GM18502 (cell line): Measurements from ENCODE around the gene PTRH2.

Source experiments
- ATAC-seq: cut with Tn5 transposase; IDR thresholded peaks from one replicate; pipeline ENCODE4 v1.9.1; 2021; ENCODE audit warnings: mild to moderate bottlenecking; ENCODE audit not compliant: unreplicated experiment, poor library complexity

PTRH2 gene

GRCh38 chr17:59723041-59723440 lies 15.8 kb upstream of the PTRH2 start:
- no peak for ATAC-seq

DNA sequence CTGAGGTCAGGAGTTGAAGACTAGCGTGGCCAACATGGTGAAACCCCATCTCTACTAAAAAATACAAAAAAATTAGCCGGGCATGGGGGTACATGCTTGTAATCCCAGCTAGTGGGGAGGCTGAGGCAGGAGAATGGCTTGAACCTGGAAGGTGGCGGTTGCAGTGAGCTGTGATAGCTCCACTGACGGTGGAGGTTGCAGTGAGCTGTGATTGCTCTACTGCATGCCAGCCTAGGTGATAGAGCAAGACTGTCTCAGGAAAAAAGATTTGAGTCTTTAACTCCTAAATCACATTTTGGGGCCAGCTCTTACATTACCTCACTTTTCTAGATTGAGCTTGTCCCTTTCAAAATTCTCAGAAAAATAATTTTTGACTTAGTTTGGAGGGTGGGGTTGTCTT lies 15.4 kb upstream of the PTRH2 start:
- no peak for ATAC-seq

- no peak for ATAC-seq
Observed at GRCh38 chr17:59719526-59719925, 12.3 kb upstream of the PTRH2 start.

- no peak for ATAC-seq
Observed at GRCh38 chr17:59716427-59716826, 9.2 kb upstream of the PTRH2 start.

DNA sequence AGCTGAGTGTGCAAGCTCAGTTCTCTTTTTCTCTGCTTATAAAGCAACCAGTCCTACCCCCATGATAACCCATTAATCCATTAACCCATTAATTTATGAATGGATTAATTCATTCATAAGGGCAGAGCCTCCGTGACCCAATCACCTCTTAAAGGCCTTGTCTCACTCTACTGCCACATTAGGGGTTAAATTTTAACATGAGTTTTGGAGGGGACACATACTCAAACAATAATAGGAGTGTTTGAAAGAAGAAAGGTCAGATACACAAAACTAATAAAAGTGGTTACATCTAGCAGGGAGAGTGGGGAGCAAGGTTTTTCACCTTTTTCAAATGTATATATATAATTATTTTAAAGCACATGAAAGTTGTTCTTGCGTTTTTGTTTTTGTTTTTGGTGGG lies 7.0 kb upstream of the PTRH2 start:
- ATAC-seq, result no peak

DNA sequence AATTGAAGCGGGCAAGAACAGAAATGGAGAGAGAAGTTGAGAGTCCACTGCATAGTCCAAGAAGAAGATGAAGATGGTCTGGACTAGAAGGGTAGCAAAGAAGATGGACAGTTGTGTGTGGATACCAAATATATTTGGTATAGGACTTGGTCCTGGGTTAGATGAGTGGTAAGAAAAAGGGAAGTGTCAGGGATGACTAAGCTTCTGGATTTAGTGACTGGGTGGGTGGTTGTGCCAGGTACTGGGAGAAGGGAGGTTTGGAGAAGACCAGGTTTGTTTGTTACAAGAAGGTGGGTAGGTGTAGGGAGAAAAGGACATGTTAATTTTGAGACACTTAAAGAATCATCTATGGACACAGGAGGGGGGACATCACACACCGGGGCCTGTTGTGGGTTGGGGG lies 5.6 kb upstream of the PTRH2 start:
- ATAC-seq, result no peak

DNA sequence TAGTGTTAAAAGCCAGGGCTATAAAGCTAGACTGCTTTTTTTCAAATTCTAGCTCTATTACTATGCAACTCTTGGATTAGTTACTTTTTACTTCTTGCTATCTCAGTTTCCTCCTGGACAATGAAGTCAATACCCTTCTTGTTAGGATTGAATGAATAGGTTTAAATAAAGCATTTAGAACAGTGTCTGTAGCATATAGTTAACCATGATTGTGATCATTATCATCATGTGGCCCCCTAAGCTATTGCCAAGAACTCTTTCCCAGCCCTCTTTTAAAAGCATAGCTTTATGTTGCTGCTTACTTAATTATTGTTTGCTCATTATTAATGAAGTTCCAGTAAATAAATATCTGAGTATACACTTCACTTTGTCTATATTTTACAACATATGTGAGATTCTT lies 4.7 kb upstream of the PTRH2 start:
- ATAC-seq, result no peak

DNA sequence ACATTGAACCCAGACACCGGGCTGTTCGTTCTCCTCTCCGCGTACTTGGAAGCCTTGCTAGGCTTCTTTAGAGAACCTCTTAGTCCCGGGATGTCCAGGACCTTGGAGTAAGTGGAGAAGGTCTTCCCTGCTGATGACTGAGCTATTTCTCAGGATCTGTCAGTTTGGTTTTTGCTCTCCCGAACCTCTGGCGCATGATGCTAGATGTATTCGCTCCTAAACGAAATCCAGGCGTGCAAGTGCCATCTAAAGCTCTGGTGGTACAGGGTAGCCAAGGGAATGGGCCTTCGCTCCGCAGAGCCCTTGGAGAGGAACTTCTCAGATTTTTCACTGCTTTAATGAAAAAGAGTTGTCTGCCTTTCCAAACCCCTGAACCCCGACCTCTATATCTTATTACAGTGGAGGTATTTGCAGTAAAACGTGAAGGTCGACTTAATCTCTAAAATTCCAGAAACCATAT lies 771 bp upstream of the PTRH2 start:
- no peak for ATAC-seq

DNA sequence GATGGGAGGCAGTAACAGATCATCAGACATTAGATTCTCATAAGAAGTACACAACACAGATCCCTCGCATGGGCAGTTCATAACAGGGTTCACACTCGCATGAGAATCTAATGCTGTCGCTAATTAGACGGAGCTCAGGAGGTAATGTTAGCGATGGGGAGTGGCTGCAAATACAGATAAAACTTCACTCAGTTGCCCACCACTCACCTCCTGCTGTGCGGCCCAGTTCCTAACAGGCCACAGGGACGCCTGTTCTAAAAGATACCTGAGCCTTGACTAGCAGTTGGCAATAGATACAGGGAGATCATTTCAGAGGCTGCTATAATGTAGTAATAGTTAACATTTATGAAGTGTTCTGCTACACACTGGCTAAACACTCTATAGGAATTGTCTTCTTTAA lies 4.9 kb downstream of the PTRH2 start:
- ATAC-seq, result no peak

- ATAC-seq, result no peak
Observed at GRCh38 chr17:59699786-59700185, 7.4 kb downstream of the PTRH2 start.

GRCh38 chr17:59699218-59699617 lies 8.0 kb downstream of the PTRH2 start:
- ATAC-seq, result no peak

- no peak for ATAC-seq
Observed at GRCh38 chr17:59698143-59698542, 9.1 kb downstream of the PTRH2 start.

GRCh38 chr17:59696682-59697277 lies 10.4 kb downstream of the PTRH2 start:
- ATAC-seq, result no peak

DNA sequence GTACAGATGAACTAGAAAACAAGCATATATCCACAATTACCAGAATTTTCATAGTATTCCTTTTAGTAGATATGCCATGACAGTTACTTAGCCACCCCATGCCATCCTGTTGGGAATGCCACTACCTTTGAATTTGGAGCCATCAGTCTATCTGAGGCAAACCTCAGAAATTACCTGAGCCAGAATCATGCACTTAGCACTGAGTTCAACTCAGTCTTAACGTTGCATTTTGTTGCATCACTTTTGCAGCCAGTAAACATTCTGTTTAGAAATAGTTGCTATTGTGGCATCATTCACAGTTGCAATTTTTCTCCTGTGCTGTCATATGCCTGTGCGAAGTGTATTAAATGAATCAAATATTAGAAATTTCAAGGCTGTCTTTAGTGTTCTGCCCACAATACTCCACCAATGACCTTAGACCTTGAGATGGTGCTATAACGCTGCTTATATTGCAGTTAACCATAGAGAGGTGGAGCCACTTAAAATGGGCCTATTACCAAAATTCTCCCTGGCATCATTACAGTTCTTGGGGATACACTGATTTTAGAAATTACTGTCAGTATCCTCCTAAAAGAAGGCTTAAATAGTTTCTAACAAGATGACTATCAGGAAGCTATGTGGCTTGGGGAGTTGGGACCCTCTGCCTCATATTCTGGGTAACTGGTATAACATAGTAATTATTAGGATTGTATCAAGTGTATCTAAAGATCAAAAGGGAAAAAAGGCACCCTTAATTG lies 11.1 kb downstream of the PTRH2 start:
- no peak for ATAC-seq

DNA sequence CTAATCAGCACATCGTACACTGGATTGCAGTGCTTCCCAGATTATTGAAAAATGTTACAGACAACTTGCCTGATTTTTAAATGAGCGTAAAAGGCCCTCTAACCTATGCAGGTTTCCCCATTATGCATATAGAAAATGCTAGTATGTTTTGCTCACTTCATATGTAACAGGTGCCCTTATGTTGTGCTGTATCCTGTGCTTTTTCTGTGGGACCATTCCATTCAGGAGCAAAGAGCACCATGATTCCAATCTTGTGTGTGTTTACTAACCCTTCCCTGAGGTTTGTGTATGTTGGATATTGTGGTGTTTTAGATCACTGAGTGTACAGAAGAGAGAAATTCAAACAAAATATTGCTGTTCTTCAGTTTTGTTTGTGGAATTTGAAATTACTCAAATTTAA lies 12.9 kb downstream of the PTRH2 start:
- no peak for ATAC-seq

GRCh38 chr17:59693582-59693981 lies 13.6 kb downstream of the PTRH2 start:
- no peak for ATAC-seq

GRCh38 chr17:59688496-59688895 lies 18.7 kb downstream of the PTRH2 start:
- no peak for ATAC-seq

GRCh38 chr17:59688008-59688407 lies 19.2 kb downstream of the PTRH2 start:
- no peak for ATAC-seq

- no peak for ATAC-seq
Observed at GRCh38 chr17:59684967-59685366, 22.3 kb downstream of the PTRH2 start.

DNA sequence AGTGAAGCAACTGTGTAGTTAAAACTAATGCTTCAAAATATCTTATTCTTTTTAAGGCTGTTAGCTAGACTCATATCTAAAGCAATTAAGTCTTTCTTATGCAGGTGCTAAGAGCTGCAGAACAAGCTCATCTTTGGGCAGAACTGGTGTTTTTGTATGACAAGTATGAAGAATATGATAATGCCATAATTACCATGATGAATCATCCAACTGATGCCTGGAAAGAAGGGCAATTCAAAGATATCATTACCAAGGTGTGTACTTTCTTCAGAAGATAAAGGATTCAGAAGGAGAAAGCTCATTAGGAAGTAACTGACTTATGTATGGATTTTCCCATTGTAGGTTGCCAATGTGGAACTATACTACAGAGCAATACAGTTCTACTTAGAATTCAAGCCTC lies 23.9 kb downstream of the PTRH2 start:
- no peak for ATAC-seq

DNA sequence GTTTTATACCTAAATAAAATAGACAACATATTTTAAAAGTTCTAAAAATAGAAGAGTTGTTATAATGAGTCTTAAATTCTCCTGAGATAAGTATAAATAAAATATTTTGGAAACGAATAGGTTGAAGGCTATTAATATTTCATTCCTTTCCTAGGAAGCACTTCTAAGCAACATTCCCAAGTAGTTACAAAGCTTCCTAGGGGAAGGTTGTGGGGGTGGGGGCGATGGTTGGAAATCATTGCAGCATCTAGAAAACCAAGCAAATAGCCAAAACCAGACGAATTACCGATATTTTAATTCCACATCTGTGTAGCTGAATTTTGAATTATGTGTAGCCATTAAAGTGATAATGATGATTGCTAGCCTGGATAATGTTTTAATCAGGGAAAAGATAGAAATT lies 26.9 kb downstream of the PTRH2 start:
- no peak for ATAC-seq

GRCh38 chr17:59678918-59679317 lies 28.3 kb downstream of the PTRH2 start:
- ATAC-seq, result no peak
